Adrenal gland (tissue), 5 donors: ENCODE data around the gene MACROD2.

ENCODE experiments used
- POLR2A ChIP-seq, 2 donors: fragments of 450-650 bp; IDR thresholded peaks; one replicate each; pipeline ENCODE4 v1.6.1; 2017; ENCODE audit warnings: antibody characterized with exemption in 2 of 2, mild to moderate bottlenecking in 2 of 2, moderate library complexity in 1 of 2
- TF ChIP-seq, protein P1 (sequence below), 6 experiments: fragments of 450-650 bp in 4 of 6; fragments of 200-600 bp in 2 of 6; sonication (generic) in 1 of 6; IDR thresholded peaks; 1 replicate in 5 of 6; 2 replicates in 1 of 6; pipeline versions ENCODE4 v1.5.1 to v1.8.0; 2016 to 2021; ENCODE audit warnings: antibody characterized with exemption in 6 of 6, mild to moderate bottlenecking in 2 of 6, moderate library complexity in 1 of 6
- donor health status: DM: no; HTN: no; CAD: no.

DNA sequence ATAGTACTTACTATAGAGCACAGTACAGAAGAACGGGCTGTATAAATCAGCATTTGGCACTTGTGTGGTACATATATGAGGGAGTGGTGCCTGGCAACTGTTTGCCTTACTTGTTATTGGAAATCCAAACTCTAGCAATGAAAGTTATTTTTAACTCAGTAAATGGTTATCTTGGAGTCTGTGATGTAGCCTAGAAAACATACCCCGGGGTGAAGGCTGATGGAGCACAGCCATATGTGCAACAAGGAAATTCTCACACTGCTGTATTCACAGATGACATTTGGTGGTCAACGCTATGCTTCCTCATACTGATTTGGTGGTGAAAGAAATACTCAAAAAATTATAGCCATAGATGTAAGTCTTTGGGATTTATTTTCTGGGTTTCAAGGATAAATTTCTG is 1149.6 kb downstream of the MACROD2 start:
- no peak for TF ChIP-seq POLR2A (IDR thresholded peaks at IDR 0.05)
- TF ChIP-seq, protein P1, sequence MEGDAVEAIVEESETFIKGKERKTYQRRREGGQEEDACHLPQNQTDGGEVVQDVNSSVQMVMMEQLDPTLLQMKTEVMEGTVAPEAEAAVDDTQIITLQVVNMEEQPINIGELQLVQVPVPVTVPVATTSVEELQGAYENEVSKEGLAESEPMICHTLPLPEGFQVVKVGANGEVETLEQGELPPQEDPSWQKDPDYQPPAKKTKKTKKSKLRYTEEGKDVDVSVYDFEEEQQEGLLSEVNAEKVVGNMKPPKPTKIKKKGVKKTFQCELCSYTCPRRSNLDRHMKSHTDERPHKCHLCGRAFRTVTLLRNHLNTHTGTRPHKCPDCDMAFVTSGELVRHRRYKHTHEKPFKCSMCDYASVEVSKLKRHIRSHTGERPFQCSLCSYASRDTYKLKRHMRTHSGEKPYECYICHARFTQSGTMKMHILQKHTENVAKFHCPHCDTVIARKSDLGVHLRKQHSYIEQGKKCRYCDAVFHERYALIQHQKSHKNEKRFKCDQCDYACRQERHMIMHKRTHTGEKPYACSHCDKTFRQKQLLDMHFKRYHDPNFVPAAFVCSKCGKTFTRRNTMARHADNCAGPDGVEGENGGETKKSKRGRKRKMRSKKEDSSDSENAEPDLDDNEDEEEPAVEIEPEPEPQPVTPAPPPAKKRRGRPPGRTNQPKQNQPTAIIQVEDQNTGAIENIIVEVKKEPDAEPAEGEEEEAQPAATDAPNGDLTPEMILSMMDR (IDR thresholded peaks at IDR 0.05): no peak
